Stromal cell of bone marrow (primary cell): ENCODE results near the gene EIF3A.
"Not testable (repeated sequence)": the region's sequence is repeated elsewhere in the genome, so short reads cannot be mapped to it uniquely, and the experiment has no call there.

Source experiments
- DNase-seq: peaks from one replicate; pipeline ENCODE4 v3.0.0-alpha.2; 2012; ENCODE audit warnings: low read depth

The EIF3A gene

GRCh38 chr10:119080521-119081259, at the start of gene EIF3A:
Gene EIF3A, minus strand, starts transcription at chr10:119080817. Its CDS starts 141 bp downstream, at chr10:119080676.
- DNase-seq = peak; percentile 81

DNA sequence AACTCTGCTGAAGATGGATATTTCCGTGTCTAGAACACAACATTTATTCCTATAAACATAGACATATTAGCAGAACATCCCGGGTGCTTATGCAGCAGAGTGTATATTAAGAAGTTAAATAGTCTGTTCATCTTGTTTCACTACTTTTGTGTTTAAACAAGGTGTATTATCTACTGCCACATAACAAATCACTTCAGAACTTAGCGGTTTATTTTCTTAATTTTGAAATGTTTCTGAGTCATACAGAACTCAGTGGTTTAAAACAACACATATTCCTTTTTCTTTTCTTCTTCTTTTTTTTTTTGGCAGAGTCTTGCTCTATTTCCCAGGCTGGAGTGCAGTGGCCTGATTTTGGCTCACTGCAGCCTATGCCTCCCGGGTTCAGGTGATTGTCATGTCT, 49.1 kb upstream of the EIF3A start:
- DNase-seq = no peak

DNA sequence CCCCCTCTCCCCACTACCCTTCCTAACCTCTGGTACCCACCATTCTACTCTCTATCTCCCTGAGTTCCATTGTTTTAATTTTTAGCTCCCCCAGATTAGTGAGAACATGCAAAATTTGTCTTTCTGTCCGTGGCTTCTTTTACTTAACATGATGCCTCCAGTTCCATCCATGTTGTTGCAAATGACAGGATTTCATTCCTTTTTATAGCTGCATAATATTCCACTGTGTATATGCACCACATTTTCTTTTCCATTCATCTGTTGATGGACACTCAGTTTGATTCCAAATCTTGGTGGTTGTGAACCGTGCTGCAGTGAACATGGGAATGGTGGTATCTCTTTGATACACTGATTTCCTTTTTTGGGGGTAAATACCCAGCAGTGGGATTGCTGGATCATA, 45.3 kb upstream of the EIF3A start:
- no peak for DNase-seq

- DNase-seq = no peak
Measured at GRCh38 chr10:119120875-119121274, 40.3 kb upstream of the EIF3A start.

DNA sequence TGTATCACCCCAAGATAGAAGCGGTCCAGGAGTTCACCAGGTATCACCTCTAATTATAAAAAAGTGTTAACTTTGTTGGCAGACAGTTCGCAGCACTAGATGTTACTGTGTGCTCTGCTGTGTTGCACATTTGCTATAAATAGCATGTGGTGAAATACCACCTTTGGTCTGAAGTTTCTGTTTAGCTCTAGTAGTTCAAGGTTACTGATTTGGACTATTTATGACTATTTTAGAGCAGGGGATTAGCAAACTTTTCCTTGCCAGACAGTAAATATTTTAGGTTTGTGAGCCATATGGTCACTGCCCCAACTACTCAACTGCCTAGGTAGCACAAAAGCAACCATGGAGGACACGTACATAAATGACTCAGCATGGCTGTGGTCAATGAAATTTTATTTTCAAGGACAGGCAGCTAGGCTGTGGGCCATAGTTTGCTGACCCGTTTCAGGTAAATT, 39.8 kb upstream of the EIF3A start:
- no peak for DNase-seq

- DNase-seq = no peak
Measured at GRCh38 chr10:119119400-119119799, 38.8 kb upstream of the EIF3A start.

DNA sequence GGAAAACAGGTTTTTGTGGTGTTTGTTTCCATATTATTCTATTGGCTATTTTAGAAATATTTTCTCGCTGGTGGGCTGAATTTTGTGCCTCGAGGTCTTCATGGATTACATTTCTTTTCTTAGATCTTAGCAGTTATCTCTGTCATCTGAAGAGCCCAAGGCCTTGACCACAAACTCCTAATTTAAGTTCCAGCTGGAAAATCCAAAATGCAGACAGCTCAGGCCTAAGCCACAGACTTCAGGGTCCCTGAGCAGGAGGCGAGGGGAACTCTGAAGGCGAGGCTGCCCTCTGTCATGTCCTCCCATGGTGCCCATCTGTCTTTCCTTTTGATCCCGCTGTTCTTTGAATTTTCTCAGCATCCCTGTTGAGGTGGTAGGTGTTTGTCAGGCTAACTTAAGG, 37.6 kb upstream of the EIF3A start:
- no peak for DNase-seq

GRCh38 chr10:119116326-119116951, 35.8 kb upstream of the EIF3A start:
- DNase-seq = no peak

GRCh38 chr10:119115926-119116325, 35.3 kb upstream of the EIF3A start:
- DNase-seq = no peak

DNA sequence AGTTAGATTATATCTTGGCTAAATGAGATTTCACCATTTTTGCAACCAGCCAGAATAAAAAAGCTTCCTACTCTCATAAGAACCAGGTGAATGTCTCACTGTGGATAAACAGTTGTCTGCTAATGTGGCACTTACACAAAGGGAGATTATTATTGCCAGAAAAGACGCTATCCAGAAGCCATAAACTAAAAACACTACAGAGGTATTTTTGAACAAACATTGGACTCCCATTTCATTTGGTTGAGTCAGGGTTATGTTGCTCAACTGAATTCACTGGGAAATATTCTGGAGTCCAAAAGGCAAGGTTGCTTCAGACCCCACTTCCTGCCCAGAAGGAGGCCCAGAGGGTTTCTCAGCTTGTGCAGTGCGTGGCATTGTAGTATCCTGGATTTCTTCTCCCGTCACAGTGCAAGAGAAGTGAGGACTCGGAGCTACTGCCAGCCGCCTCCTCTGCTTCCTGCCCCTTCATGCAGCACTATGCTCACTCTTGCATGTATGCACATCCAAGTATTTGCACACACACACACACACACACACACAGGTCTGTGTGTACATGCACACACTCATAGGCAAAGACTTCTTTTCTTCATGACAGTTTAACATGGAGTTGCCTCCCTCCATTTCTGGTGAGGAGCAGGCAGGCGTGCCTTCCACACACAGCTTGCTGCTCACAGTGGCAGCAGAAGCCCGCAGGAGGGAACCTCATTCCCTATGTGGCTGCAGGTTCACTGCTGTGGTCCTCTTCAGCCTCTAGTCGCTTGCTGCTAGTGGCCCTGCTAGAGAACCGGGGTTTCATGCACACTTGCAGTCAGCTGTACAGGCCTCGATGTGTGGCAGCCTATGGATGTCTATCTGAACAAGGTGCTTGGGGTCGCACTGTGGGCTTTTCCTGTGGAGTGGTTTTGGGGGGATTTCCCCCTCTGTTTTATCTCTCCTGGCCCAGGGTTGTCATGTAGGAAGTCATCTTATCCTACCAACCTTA, 33.4 kb upstream of the EIF3A start:
- peak; percentile 83 for DNase-seq

- DNase-seq = peak; percentile 40
Measured at GRCh38 chr10:119112056-119112455, 31.4 kb upstream of the EIF3A start.

GRCh38 chr10:119107771-119108170, 27.2 kb upstream of the EIF3A start:
- DNase-seq = not testable (repeated sequence)

- not testable (repeated sequence) for DNase-seq
Measured at GRCh38 chr10:119107106-119107505, 26.5 kb upstream of the EIF3A start.

GRCh38 chr10:119105899-119106298, 25.3 kb upstream of the EIF3A start:
- DNase-seq = not testable (repeated sequence)

DNA sequence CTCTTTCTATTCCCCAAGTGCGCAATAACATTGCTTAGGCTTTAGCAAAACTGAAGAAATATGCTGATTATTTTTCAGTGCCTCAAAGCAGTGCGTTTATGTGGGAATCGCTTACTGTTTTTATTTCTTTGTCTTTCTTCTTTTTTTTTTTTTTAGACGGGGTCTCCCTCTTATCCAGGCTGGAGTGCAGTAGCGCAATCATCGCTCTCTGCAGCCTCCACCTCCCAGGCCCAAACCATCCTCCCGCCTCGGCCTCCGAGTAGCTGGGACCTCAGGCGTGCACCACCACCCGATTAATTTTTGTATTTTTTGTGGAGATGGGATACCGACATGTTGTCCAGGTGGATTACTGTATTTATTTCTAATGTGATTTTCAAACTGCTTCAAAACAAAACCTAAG, 24.5 kb upstream of the EIF3A start:
- DNase-seq = no peak

DNA sequence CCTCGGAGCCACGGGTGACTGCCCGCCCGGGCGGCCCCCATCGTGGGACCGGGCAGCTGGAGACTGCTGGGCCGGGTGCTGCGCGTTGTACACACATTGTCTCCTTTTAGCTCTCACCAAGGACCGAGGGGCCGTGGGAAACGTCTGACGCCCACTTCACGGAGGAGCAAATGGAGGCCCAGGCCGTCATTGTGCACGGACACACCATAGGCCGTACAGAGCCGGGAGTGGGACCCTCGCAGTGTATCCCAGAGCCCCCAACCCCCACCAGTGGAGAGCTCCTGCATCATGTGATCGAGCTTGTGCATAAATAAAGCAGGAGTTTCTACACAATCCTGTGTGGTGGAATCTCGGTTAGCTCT, 24.0 kb upstream of the EIF3A start:
- no peak for DNase-seq

DNA sequence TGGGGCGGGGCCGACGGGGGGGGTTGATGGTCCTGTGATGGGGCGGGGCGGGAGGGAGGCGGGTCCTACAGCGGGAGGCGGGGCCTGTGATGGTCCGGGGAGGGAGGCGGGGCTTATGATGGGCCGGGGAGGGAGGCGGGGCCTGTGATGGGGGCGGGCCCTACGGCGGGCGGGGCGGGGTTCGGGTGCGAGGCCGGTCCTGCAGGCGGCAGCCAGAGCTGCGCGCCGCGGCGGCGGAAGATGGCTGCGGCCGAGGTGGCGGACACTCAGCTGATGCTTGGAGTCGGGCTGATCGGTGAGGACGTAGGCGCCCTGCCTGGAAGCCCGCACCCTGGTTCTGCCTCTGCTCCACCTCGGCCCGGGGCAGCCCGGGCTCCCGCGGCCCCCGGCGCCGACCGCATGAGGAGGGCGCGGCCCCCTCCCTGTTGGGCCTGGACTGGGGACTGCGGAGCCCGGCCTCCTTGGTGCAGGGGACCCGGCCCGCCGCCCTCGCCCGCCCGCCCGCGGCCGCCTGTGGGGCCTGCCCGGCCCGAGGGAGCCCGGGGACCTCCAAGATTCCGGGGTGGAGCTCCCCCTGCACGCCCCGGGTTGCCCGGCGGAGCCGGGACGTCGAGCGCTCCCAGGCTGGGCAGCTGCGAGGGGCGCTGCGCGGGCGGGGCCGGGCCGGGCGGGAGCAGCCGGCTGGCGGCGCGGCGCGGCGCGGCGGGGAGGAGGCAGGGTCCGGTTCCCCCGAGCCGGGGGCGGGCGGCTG, 23.5 kb upstream of the EIF3A start, which contains the start of gene DENND10:
TSS of gene DENND10 (plus strand) at position 211 of the 751 bp plus-strand sequence. CDS start at position 241, 30 bp downstream.
- no peak for DNase-seq

DNA sequence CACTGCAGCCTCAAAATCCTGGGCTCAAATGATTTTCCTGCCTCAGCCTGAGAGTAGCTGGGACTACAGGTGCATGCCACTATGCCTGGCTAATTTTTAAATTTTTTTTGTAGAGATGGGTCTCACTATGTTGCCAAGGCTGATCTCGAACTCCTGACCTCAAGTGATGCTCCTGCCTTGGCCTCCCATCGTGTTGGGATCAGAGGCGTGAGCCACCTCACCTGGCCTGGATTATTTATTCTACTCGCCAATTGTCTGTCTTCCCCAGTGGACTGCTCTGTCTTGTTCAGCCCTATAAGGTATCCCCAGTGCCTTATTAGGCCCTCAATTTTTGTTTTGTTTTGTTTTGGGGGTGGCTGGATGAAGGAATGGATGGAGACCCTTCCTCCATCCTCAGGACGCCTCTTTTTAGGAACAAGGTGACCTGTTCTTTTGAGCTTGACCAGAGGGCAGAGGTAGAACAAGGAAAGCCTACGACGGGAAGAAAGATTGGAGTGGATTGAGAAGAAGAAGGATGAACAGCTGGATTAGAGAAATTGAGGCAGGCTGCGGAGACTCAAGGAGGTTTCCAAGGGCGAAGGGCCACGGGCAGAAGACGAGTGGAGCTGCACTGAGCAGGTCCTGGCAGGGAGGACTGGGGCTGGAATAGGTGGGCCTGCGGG, 22.8 kb upstream of the EIF3A start:
- no peak for DNase-seq

GRCh38 chr10:119101366-119102098, 20.9 kb upstream of the EIF3A start:
- no peak for DNase-seq
